Urothelium cell line (cell line): Measurements from ENCODE around the gene ZNF107.

Experiments used
- DNase-seq: peaks from one replicate; pipeline ENCODE4 v3.0.0; 2011; ENCODE audit warnings: low spot score, mixed read lengths
- FAIRE-seq: peaks from 2 replicates; lab custom pipeline; 2011; peaks lifted over from hg19 to GRCh38; lab: Jason Lieb, UNC

ZNF107 gene

GRCh38 chr7:64665980-64666662 is at the start of gene ZNF107:
TSS of gene ZNF107 (plus strand) at chr7:64666133. CDS start at chr7:64666283, 150 bp downstream.
- DNase-seq (peak; percentile 94), FAIRE-seq (no peak)

- DNase-seq, result peak; percentile 24
Measured at GRCh38 chr7:64618785-64619456, 47.0 kb upstream of the ZNF107 start.

GRCh38 chr7:64619705-64620104 is 46.2 kb upstream of the ZNF107 start:
- DNase-seq (no peak), FAIRE-seq (no peak)

More at GRCh38 chr7:64618785-64619456, 47.0 kb upstream of the ZNF107 start:
- no peak for FAIRE-seq

DNA sequence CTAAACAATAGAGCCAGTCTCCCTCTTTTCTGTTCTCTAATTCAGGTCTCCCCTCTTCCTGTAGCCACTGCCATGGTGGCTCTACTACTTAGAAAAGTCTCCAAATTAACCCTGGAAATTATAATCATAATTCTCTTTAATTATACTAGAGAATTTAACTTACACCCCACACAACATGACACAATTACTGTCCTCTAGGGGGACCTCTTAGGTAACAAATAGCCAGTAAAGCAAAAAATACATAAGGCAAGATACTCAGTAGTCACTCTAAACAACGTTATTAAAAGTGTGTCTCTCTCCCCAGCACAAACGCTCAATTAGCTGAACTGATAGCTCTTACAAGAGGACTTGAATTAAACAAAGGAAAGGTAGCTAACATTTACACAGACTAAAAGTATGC is 44.3 kb upstream of the ZNF107 start:
- DNase-seq, result no peak
- FAIRE-seq, result no peak

- FAIRE-seq (no peak), DNase-seq (no peak)
Measured at GRCh38 chr7:64625114-64626082, 40.5 kb upstream of the ZNF107 start.

DNA sequence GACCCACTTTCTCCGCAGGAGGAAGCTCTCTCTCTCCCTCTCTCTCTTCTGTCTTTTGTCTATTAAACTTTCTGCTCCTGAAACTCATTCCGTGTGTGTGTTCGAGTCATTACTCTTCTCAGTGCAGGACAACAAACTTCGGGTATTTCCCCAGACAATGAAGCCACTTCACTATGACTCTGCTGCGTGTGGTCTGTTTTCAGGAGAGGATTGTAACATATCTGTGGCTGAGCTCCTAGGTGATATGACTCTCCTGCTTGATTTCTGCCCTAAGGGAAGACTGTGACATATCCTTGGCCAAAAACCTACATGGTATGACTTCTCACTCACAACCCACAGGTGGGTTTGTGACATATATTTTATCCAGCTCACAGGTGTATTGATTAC is 39.9 kb upstream of the ZNF107 start:
- DNase-seq (no peak), FAIRE-seq (no peak)

DNA sequence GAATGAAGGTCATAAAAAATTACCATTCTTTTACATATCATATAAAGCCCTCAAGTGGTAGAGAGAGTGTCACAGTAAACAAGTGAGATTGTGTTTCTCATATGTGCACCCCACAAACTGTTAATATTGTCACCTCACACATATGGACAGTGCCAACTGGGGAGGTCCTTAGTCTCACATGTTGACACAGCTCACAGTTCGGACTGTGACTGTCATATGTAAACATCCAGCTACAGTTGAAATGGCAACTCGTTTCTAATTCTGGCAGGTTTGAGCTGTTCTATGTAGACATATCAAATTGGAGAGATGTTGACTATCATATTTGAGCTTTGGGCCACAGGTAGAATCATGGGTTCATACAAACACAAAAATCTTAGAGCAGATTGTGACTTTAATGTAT is 39.4 kb upstream of the ZNF107 start:
- no peak for FAIRE-seq
- DNase-seq, result no peak

GRCh38 chr7:64628192-64628591 is 37.7 kb upstream of the ZNF107 start:
- DNase-seq, result no peak
- FAIRE-seq, result no peak

- DNase-seq (no peak), FAIRE-seq (no peak)
Measured at GRCh38 chr7:64628721-64629120, 37.2 kb upstream of the ZNF107 start.

- no peak for FAIRE-seq
- peak; percentile 14 for DNase-seq
Measured at GRCh38 chr7:64630496-64630895, 35.4 kb upstream of the ZNF107 start.

- no peak for FAIRE-seq
- DNase-seq, result no peak
Measured at GRCh38 chr7:64632029-64632428, 33.9 kb upstream of the ZNF107 start.

- DNase-seq, result no peak
- no peak for FAIRE-seq
Measured at GRCh38 chr7:64633401-64633800, 32.5 kb upstream of the ZNF107 start.

DNA sequence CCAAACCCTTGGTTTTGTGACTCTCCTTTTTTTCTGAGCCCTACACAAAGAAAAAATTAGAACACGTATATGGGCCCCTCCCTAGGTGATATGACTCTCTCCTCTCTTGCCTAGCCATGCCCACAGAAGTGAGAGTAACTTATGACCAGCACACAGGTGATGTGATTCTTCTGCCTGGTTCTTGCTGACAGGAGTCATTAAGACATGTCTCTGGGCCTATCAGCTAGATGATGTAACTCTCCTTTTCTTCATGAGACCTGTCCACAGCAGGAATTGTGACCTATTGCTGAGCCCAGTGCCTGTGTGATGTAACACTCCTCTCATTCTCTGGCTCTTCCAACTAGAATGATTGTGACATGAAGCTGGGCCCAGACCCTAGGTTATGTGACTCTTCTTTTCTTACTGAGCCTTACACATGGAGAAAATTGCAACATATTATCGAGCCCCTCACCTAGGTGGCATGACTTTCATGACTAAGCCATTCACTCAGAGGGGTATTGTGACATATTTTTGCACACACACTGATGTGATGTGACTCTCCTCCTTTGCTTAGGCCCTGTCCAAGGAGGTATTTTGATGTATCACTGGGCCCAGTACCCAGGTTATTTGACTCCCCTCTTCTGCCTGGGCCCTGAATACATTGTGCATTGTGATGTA is 31.4 kb upstream of the ZNF107 start:
- no peak for DNase-seq
- FAIRE-seq, result no peak

DNA sequence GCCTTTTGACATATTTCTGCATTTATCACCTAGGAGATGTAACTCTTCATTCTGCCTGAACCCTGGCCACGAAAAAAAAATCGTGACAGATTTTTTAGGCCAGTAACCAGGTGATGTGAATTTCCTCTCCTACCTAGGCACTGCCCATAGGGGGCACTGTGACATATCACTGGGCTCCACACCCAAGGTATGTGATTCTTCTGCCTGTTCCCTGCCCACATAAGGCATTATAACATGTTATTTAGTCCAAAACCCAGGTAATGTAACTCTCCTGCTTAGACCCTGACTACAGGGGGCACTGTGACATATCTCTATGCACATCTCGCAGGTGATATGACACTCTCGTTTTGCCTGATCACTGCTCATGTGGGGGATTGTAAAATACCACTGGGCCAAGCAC is 29.5 kb upstream of the ZNF107 start:
- FAIRE-seq, result no peak
- no peak for DNase-seq

DNA sequence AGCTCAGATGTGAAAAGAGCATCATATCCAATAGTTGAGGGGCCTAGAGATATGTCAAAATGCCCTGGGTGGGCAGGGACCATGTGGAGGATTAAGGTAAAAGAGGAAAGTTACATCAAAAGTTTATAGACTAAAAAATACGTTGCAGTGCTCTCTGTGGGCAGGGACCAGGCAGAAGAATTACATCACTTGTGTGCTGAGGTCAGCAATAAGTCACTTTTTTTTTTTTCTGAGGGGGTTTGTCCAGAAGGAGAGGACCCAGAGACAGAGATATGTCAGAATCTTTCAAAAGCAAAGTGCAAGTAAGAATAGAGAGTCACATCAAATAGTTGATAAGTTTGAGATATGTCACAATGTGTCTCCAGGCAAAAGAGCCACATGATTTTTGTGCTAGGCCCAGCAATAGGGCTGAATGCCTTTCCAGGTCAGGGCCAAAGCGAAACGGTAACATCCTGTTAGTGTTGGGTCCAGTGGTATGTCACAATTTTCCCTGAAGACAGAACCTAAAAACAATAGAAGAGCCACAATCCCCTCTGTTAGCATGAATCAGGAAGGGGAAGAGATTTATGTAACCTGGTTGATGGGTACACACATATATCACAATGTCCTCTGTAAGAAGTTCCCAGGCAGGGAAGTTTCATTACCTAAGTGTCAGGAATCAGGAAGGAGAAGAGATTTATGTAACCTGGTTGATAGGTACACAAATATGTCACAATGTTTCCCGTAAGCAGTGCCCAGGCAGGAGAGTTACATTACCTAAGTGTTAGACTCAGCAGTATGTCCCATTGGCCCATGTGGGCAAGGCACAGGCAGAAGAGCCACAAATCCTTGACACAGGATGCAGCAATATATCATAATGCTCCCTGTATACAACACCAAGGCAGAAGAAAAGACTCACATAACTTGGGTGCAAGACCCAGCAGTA is 28.1 kb upstream of the ZNF107 start:
- FAIRE-seq (no peak), DNase-seq (no peak)

DNA sequence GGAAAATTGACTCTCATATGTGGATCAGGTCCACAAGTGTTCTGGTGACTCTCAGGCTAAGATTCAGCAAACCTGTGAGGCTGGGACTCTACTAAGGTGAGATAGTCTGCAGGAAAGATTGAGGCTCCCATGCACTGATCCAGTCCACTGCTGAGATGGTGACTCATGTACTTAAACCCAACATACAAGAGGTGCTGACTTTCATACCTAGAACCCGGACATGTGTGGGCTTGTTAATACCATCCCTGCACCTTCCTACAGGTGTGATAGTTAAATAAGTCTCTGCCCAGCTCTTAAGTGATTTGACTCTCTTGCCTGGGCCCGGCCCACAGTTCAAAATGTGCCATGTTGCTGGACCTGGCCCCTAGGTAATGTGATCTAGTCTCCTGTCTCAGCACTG is 27.1 kb upstream of the ZNF107 start:
- FAIRE-seq (no peak), DNase-seq (no peak)

DNA sequence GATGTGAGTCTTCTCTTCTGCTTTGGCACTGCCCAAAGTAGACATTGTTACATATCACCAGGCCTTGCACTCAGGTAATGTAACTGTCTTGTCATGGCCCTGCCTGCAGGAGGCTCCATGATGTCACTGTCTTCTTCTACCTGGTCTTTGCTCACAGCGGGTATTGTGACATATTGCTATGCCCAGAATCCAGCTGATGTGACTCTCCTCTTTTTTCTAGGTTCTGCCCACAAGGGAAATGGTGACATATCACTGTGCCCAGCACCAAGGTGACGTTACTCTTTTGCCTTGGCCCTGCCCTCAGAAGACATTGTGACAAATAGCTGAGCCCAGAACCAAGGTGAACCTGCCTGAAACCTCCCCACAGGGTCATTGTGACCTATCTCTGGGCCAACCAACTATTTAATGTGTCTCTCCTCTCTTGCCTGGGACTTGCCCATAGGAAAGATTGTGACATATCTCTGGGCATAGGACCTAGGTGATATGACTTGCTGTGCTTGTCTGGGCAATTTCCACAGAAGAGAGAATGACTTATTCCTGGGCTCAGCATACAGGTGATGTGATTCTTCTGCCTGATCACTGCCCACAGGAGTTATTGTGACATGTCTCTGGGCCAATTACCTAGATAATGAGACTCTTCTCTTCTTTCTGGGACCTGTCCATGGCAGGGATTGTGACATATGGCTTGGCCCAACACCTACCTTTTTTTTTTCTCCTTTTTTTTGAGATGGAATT is 26.5 kb upstream of the ZNF107 start:
- DNase-seq (no peak), FAIRE-seq (no peak)

DNA sequence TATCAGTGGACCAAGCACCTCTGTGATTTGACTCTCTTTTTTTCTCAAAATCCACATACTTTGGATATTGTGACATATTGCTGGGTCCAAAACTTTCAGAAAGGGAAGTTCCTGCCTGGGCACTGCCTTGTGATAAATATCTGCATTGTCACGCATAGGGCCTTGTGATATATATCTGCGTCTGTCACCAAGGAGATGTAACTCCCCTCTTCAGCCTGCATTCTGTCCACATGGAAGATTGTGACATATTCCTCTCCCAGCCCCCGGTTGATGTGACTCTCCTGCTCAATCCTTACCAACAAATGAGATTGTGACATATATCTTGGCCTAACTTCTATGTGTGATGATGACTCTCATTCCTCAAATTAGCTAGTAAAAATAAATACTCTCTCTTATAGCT is 25.4 kb upstream of the ZNF107 start:
- no peak for DNase-seq
- no peak for FAIRE-seq

DNA sequence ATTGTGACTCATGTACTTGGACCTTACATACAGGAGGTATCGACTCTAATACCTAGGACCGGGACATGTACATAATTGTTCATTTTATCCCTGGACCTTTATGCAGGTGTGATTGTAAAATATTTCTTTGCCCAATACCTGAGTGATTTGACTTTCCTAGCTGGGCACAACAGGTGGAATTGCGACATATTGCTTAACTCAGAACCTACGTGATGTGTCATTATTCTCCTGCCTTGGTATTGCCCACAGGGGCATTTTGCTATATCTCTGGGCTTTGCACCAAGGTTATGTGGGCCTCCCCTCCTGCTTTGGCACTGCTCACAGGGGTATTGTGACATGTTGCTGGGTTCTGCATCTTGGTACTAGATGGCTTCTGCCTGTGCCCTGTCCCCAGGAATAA is 23.9 kb upstream of the ZNF107 start:
- DNase-seq, result no peak
- FAIRE-seq, result no peak
